Neural crest cell (in vitro differentiated cells): Measurements from ENCODE around the gene PRKRA. TPM values are rescaled to one million over a fixed set of nuclear protein-coding genes. Genes with fewer than 3 reads are reported as not detected.

Source experiments
- DNase-seq: peaks from one replicate; pipeline ENCODE4 v3.0.0; 2021; ENCODE audit warnings: low read depth, mixed read lengths, low spot score
- H3K27ac Mint-ChIP-seq: one replicate; pipeline ENCODE4 v1.8.0; 2021; ENCODE audit warnings: mild to moderate bottlenecking, mixed read lengths; ENCODE audit not compliant: unreplicated experiment
- H3K27me3 Mint-ChIP-seq: 2 replicates; pipeline ENCODE4 v1.8.0; 2021; ENCODE audit warnings: low read depth, mild to moderate bottlenecking, mixed read lengths
- H3K36me3 Mint-ChIP-seq: 2 replicates; pipeline ENCODE4 v1.8.0; 2021; ENCODE audit warnings: low read depth, mild to moderate bottlenecking, mixed read lengths
- H3K4me1 Mint-ChIP-seq: 2 replicates; pipeline ENCODE4 v1.8.0; 2021; ENCODE audit warnings: mixed read lengths
- H3K4me3 Mint-ChIP-seq: one replicate; pipeline ENCODE4 v1.8.0; 2021; ENCODE audit warnings: mild to moderate bottlenecking, mixed read lengths
- H3K9me3 Mint-ChIP-seq: 2 replicates; pipeline ENCODE4 v1.8.0; 2021; ENCODE audit warnings: mixed read lengths
- total RNA-seq: library from RNA; stranded (reverse); gene quantifications from 2 replicates; pipeline ENCODE4 v1.2.1, GENCODE V29; 2021
- TF ChIP-seq, protein P1 (sequence below): fragments of 200-600 bp; sonication (generic); conservative IDR thresholded peaks from 2 replicates; pipeline ENCODE4 v1.5.0; 2021; ENCODE audit warnings: antibody characterized with exemption, mild to moderate bottlenecking

PRKRA gene
- total RNA-seq, 1 donor from 2014 or later: 96.3 TPM

DNA sequence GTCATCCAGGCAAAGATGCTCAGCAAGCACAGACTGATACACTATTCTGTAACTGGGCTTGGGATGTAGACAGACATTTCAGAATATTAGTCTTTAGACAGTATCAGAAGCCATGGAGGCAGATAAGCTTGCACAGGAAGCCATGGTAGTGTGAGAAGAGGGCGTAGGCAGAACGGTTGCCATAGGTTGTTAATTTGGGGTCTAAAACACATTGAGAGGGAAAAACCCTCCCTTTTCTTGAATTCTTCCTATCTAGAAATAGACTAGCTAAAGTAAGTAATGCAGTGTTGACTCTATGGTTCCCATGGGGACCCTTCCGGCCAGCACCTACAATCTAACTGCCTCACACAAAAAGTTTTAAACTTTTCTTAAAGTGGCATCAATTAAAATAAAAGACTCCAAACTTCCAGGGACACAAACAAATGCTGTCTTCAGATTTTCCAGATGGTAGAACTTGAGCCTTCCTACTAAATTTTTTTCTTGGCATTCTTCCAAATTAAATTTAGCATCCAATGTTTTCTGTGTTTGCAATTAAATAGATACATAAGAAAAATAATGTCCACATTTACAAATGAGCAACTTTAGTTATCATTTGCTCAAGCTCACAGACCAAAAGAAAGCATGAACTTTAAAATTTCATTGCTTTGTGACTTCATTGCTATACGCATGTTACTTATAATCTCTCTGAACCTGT lies 1.9 kb downstream of the PRKRA start:
- H3K9me3 Mint-ChIP-seq: no peaks in the 10 kb centered on the region
- peak overlapping the region; percentile 95 for H3K4me3 Mint-ChIP-seq
- TF ChIP-seq, protein P1, sequence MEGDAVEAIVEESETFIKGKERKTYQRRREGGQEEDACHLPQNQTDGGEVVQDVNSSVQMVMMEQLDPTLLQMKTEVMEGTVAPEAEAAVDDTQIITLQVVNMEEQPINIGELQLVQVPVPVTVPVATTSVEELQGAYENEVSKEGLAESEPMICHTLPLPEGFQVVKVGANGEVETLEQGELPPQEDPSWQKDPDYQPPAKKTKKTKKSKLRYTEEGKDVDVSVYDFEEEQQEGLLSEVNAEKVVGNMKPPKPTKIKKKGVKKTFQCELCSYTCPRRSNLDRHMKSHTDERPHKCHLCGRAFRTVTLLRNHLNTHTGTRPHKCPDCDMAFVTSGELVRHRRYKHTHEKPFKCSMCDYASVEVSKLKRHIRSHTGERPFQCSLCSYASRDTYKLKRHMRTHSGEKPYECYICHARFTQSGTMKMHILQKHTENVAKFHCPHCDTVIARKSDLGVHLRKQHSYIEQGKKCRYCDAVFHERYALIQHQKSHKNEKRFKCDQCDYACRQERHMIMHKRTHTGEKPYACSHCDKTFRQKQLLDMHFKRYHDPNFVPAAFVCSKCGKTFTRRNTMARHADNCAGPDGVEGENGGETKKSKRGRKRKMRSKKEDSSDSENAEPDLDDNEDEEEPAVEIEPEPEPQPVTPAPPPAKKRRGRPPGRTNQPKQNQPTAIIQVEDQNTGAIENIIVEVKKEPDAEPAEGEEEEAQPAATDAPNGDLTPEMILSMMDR: no peak
- H3K27ac Mint-ChIP-seq: no peak overlapping the region
- peaks cover 15% of the 10 kb centered on the region for H3K36me3 Mint-ChIP-seq
- no peaks in the 10 kb centered on the region for H3K27me3 Mint-ChIP-seq
- H3K4me1 Mint-ChIP-seq: peaks cover 35% of the 10 kb centered on the region
- DNase-seq: no peak

DNA sequence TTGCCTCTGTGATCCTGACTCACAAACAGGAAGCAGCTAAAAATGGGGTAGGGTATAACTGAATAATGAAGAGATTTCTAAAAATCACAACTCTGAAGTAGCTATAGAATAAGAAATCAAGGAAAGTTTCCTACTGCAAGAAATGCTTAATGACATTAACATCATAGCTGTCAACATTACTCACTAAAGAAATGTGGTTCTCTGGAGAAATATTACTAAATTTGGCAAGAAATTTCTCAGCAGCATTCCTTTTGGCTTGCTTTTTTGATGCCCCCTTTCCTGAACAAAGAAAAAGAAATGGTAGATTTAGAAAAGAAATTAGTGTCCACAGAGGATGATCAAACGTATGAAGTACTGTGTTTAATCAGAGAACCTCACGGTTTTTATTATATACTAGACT lies 9.5 kb downstream of the PRKRA start:
- peaks cover 14% of the 10 kb centered on the region for H3K36me3 Mint-ChIP-seq
- no peak overlapping the region for H3K27ac Mint-ChIP-seq
- H3K4me1 Mint-ChIP-seq: no peaks in the 10 kb centered on the region

DNA sequence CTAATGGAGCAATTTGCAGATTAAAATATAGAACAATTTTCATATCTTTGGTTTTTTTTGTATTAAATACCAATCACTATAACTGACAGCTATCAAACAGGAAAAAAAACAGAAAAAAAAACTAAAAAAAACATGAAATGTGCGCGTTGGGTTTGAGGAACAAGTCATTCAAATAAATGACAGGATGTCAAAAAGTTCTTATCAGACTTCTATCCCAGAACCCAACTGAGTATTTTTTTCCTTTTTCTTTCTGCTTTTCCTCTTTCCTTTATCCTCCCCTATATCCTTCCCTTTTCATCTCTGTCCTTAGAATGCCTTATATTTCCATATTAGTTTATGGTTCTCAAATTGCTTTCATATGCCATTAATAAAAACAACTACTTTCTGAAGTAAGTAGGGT lies 14.3 kb downstream of the PRKRA start:
- Mint-ChIP-seq H3K4me1 (no peaks in the 10 kb centered on the region), H3K9me3 (no peaks in the 10 kb centered on the region), H3K27me3 (no peaks in the 10 kb centered on the region), H3K4me3 (no peak overlapping the region), H3K27ac (no peak overlapping the region), H3K36me3 (peaks cover 17% of the 10 kb centered on the region)
- DNase-seq: no peak
- TF ChIP-seq, protein P1: no peak

More for the DNA sequence above, 9.5 kb downstream of the PRKRA start:
- no peaks in the 10 kb centered on the region for H3K9me3 Mint-ChIP-seq
- no peaks in the 10 kb centered on the region for H3K27me3 Mint-ChIP-seq
- H3K4me3 Mint-ChIP-seq: no peak overlapping the region
- DNase-seq: no peak
- TF ChIP-seq, protein P1: no peak

DNA sequence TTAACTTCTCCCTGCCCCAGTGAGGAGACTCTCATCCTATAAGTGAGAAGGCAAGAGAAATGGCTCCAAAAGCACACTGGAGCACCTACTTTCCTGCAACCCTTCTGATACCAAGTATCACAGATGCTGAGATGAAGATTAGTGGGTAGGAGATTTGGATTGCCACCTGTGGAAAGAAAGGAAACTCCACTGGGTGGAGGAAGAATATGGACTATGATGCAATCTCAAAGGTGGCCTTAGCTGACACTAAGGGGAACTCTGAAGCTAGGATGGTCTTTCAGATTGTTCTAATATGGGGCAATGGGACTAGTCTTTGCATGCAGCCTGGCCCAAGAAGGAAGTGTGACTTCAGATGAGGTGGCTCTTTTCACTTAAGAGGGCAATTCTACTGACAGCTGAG lies 21.6 kb downstream of the PRKRA start:
- Mint-ChIP-seq H3K4me1 (no peaks in the 10 kb centered on the region), H3K27me3 (no peaks in the 10 kb centered on the region), H3K27ac (no peak overlapping the region), H3K9me3 (peaks cover 2% of the 10 kb centered on the region), H3K36me3 (peaks cover 39% of the 10 kb centered on the region), H3K4me3 (no peak overlapping the region)
- no peak for DNase-seq
- TF ChIP-seq, protein P1: no peak

DNA sequence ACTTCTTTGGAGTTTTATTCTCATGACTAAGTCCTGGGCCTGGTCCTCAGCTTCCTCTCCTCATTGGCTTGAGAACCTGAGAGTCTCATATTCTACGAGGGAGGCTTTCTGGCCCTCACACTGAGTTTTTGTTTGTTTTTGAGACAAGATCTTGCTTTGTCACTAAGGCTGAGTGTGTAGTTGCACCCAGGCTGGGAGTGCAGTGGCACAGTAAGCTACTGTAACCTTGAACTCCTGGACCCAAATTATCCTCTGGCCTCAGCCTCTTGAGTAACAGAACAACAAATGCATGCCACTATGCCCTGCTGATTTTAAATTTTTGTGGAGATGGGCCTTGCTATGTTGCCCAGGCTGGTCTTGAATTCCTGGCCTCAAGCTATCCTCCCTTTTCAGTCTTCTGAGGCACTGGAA lies 22.6 kb downstream of the PRKRA start:
- Mint-ChIP-seq H3K27me3 (no peaks in the 10 kb centered on the region), H3K4me3 (no peak overlapping the region), H3K9me3 (peaks cover 2% of the 10 kb centered on the region), H3K27ac (no peak overlapping the region), H3K36me3 (peaks cover 45% of the 10 kb centered on the region), H3K4me1 (no peaks in the 10 kb centered on the region)
- TF ChIP-seq, protein P1: no peak
- DNase-seq: no peak
